Spleen (tissue), 11 donors: ENCODE data around the gene SLC17A5. TPM values are rescaled to one million over a fixed set of nuclear protein-coding genes. Genes with fewer than 3 reads are reported as not detected.
A peak's percentile ranks its signal among the peaks of the same experiment; 100 is the strongest.

ENCODE experiments used
- DNase-seq: peaks from one replicate; pipeline ENCODE4 v3.0.0-alpha.2; 2020
- H3K27ac ChIP-seq, 8 donors: fragments of 200-600 bp; sonication (generic) in 7 of 8; 1 replicate in 4 of 8; 2 replicates in 4 of 8; pipeline versions ENCODE4 v1.5.0 to v1.8.0; 2016 to 2021; ENCODE audit warnings: inconsistent platforms in 4 of 8, mild to moderate bottlenecking in 4 of 8, moderate library complexity in 1 of 8
- H3K27me3 ChIP-seq, 7 donors: fragments of 200-600 bp; sonication (generic) in 6 of 7; replicated peaks in 1 of 7; 1 replicate in 4 of 7; 2 replicates in 3 of 7; pipeline versions ENCODE4 v1.5.0 to v1.8.0; 2016 to 2021; ENCODE audit warnings: inconsistent platforms in 3 of 7, mild to moderate bottlenecking in 1 of 7
- H3K36me3 ChIP-seq, 6 donors: fragments of 200-600 bp; sonication (generic) in 5 of 6; 1 replicate in 4 of 6; 2 replicates in 2 of 6; pipeline versions ENCODE4 v1.5.0 to v1.8.0; 2016 to 2021; ENCODE audit warnings: inconsistent platforms in 2 of 6
- H3K4me1 ChIP-seq, 6 donors: fragments of 200-600 bp; sonication (generic) in 5 of 6; 1 replicate in 3 of 6; 2 replicates in 3 of 6; pipeline versions ENCODE4 v1.5.0 to v1.8.0; 2016 to 2021; ENCODE audit warnings: inconsistent platforms in 3 of 6
- H3K4me3 ChIP-seq, 8 donors: fragments of 200-600 bp; sonication (generic) in 7 of 8; 1 replicate in 4 of 8; 2 replicates in 4 of 8; pipeline versions ENCODE4 v1.5.0 to v1.8.0; 2016 to 2021; ENCODE audit warnings: inconsistent platforms in 4 of 8, mild to moderate bottlenecking in 4 of 8, moderate library complexity in 2 of 8
- H3K9me3 ChIP-seq, 8 donors: fragments of 200-600 bp; sonication (generic) in 7 of 8; 1 replicate in 4 of 8; 2 replicates in 4 of 8; pipeline versions ENCODE4 v1.5.0 to v1.8.0; 2016 to 2021; ENCODE audit warnings: inconsistent platforms in 4 of 8
- POLR2A ChIP-seq, 3 donors: fragments of 450-650 bp; IDR thresholded peaks; one replicate each; pipeline ENCODE4 v1.5.1; 2017; ENCODE audit warnings: antibody characterized with exemption in 3 of 3, mild to moderate bottlenecking in 1 of 3
- POLR2AphosphoS5 ChIP-seq, 3 donors: sonication (generic); formaldehyde crosslinking; IDR thresholded peaks; one replicate each; pipeline ENCODE4 v1.5.1; 2017; ENCODE audit warnings: antibody characterized with exemption in 3 of 3
- WGBS, 5 donors: extraction: QIAGEN DNeasy Blood & Tissue Kit in 3 of 5; methylation state at CpG; one replicate each; pipeline versions ENCODE4 v1.1.5 to v1.1.7; 2013 to 2018; 5-methylcytosine and 5-hydroxymethylcytosine counted together
- intact Hi-C: fragments of 100-400 bp; cut with DNase I; formaldehyde crosslinking; loops from one replicate; pipeline ENCODE4 v1.15.0; 2023; ENCODE audit warnings: low total_unique reads
- polyA plus RNA-seq, 3 donors: library from polyadenylated mRNA; stranded (reverse); fragments of 200-250 nt; gene quantifications; one replicate each; pipeline ENCODE4 v1.2.1, GENCODE V29; 2013
- total RNA-seq, 7 donors: library from RNA; depleted of rRNA in 3 of 7; stranded (reverse); fragments of >200 nt in 3 of 7; fragmentation: NEBNext Ultra II Directional in 4 of 7; extraction: Animal tissue kit (Norgen Biotek cat#: 25700) in 4 of 7; gene quantifications; one replicate each; pipeline versions ENCODE4 v1.1.0 to v1.2.1, GENCODE V29; 2016 to 2021
- TF ChIP-seq, protein P1 (sequence below), 11 experiments: fragments of 200-600 bp in 7 of 11; fragments of 450-650 bp in 4 of 11; sonication (generic) in 4 of 11; IDR thresholded peaks in 8 of 11; conservative IDR thresholded peaks in 3 of 11; 1 replicate in 7 of 11; 2 replicates in 4 of 11; pipeline versions ENCODE4 v1.4.0 to v1.8.0; 2016 to 2021; ENCODE audit warnings: antibody characterized with exemption in 11 of 11, inconsistent platforms in 4 of 11, mild to moderate bottlenecking in 1 of 11
- donor health status: healthy with polysubstance abuse.
- donor health status: DM: no; HTN: no; CAD: no; lungs with moderate emphysema.
- donor health status: DM: no; HTN: no; CAD: no.
- donor health status: Bipolar disorder and iron deficiency.
- donor health status: healthy.
- donor health status: DM: no; HTN: no; CAD: no.
- donor health status: DM: yes; HTN: yes; CAD: no.

SLC17A5 gene
- total and polyA plus RNA-seq, 10 donors = 1.1 to 22.8 (median 11.9) TPM

GRCh38 chr6:73586416-73586974 lies 67.3 kb downstream of the SLC17A5 start:
- intact Hi-C loops = loop anchor here (10.0 kb wide), 1 partner anchor 62 kb away; the partner anchor contains the start of gene EEF1A1
- Histone ChIP-seq H3K4me3 (peak overlapping the region in 4 of 8 donors; percentile 2 to 49 (median 18)), H3K27me3 (no peaks in the 10 kb centered on the region), H3K4me1 (peaks cover 12 to 42% (median 26%) of the 10 kb centered on the region in 6 donors), H3K27ac (peak overlapping the region; percentile 87 to 97 (median 92)), H3K36me3 (no peaks in the 10 kb centered on the region), H3K9me3 (no peaks in the 10 kb centered on the region)
- 7 to 21% (median 12%) methylated on average over 6 of the region's 6 CpGs for WGBS, 5 donors
- TF ChIP-seq POLR2A (IDR thresholded peaks at IDR 0.05) (no peak), POLR2AphosphoS5 (IDR thresholded peaks at IDR 0.05) (no peak)
- TF ChIP-seq, protein P1, sequence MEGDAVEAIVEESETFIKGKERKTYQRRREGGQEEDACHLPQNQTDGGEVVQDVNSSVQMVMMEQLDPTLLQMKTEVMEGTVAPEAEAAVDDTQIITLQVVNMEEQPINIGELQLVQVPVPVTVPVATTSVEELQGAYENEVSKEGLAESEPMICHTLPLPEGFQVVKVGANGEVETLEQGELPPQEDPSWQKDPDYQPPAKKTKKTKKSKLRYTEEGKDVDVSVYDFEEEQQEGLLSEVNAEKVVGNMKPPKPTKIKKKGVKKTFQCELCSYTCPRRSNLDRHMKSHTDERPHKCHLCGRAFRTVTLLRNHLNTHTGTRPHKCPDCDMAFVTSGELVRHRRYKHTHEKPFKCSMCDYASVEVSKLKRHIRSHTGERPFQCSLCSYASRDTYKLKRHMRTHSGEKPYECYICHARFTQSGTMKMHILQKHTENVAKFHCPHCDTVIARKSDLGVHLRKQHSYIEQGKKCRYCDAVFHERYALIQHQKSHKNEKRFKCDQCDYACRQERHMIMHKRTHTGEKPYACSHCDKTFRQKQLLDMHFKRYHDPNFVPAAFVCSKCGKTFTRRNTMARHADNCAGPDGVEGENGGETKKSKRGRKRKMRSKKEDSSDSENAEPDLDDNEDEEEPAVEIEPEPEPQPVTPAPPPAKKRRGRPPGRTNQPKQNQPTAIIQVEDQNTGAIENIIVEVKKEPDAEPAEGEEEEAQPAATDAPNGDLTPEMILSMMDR (IDR thresholded peaks at IDR 0.05 in 8 of 11, conservative IDR thresholded peaks at IDR 0.05 in 3 of 11) = no peak
- DNase-seq = no peak

- H3K27me3 ChIP-seq = no peaks in the 10 kb centered on the region
- DNase-seq = no peak
- H3K9me3 ChIP-seq = no peaks in the 10 kb centered on the region
- peak overlapping the region in 6 of 8 donors; percentile 2 to 49 (median 18) for H3K4me3 ChIP-seq
- H3K27ac ChIP-seq = peak overlapping the region; percentile 87 to 97 (median 92)
- TF ChIP-seq, protein P1 (IDR thresholded peaks at IDR 0.05 in 8 of 11, conservative IDR thresholded peaks at IDR 0.05 in 3 of 11) = no peak
- peak in 2 of 3 donors; percentile 40 to 72 for TF ChIP-seq POLR2AphosphoS5 (IDR thresholded peaks at IDR 0.05)
- peaks cover 12 to 49% (median 31%) of the 10 kb centered on the region in 6 donors for H3K4me1 ChIP-seq
- H3K36me3 ChIP-seq = no peaks in the 10 kb centered on the region
- intact Hi-C loops = loop anchor here (10.0 kb wide), 1 partner anchor 61 kb away; the partner anchor contains the start of gene EEF1A1
- 0 to 2% (median 0%) methylated on average over 3 of the region's 3 CpGs for WGBS, 5 donors
Measured at GRCh38 chr6:73585566-73586415, 68.0 kb downstream of the SLC17A5 start.

DNA sequence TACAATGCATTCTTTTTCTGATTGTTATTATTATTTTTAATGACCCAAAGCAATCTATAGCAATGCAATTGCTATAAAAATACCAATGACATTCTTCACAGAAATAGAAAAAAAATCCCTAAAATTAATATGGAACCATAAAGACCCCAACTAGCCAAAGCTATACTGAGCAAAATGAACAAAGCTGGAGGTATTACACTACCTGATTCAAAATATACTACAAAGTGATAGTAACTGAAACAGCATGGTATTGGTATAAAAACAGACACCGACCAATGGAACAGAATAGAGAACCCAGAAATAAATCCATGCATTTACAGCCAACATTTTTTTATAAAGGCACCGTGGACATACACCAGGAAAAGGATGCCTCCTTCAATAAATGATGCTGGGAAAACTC lies 72.5 kb downstream of the SLC17A5 start:
- peaks cover 14 to 52% (median 43%) of the 10 kb centered on the region in 6 donors for H3K4me1 ChIP-seq
- intact Hi-C loops = loop anchor here (10.0 kb wide), 1 partner anchor 56 kb away; the partner anchor contains the start of gene EEF1A1
- DNase-seq = no peak
- no peak for TF ChIP-seq POLR2A (IDR thresholded peaks at IDR 0.05)
- TF ChIP-seq POLR2AphosphoS5 (IDR thresholded peaks at IDR 0.05) = no peak
- TF ChIP-seq, protein P1 (IDR thresholded peaks at IDR 0.05 in 8 of 11, conservative IDR thresholded peaks at IDR 0.05 in 3 of 11) = no peak
- no peaks in the 10 kb centered on the region for H3K27me3 ChIP-seq
- H3K4me3 ChIP-seq = no peak overlapping the region
- peaks cover 0 to 7% (median 4%) of the 10 kb centered on the region in 8 donors for H3K9me3 ChIP-seq
- H3K36me3 ChIP-seq = no peaks in the 10 kb centered on the region
- peak overlapping the region in 7 of 8 donors; percentile 85 to 94 (median 90) for H3K27ac ChIP-seq
- WGBS, 5 donors = 83 to 98% (median 97%) methylated on average over 2 of the region's 2 CpGs
